H9 (cell line): ENCODE results near the gene KIF3B. TPM values are rescaled to one million over a fixed set of nuclear protein-coding genes. Genes with fewer than 3 reads are reported as not detected.
"Not testable (repeated sequence)": the region's sequence is repeated elsewhere in the genome, so short reads cannot be mapped to it uniquely, and the experiment has no call there.

Source experiments
- DNase-seq: peaks from one replicate; pipeline ENCODE4 v3.0.0-alpha.2; 2017
- H2AFZ ChIP-seq: one replicate; pipeline ENCODE4 v1.6.1; 2013; ENCODE audit warnings: mild to moderate bottlenecking, low read length, control low read depth, moderate library complexity
- H2AK5ac ChIP-seq: 2 replicates; pipeline ENCODE4 v1.6.1; 2013; ENCODE audit warnings: low read length, control low read depth, mixed read lengths; ENCODE audit not compliant: insufficient read length
- H2BK120ac ChIP-seq: one replicate; pipeline ENCODE4 v1.6.1; 2013; ENCODE audit warnings: low read depth, mild to moderate bottlenecking, low read length, control low read depth, inconsistent platforms; ENCODE audit not compliant: poor library complexity, severe bottlenecking
- H2BK12ac ChIP-seq: 2 replicates; pipeline ENCODE4 v1.6.1; 2013; ENCODE audit warnings: low read length, control low read depth, mixed read lengths, low read depth; ENCODE audit not compliant: insufficient read length
- H2BK15ac ChIP-seq: 2 replicates; pipeline ENCODE4 v1.6.1; 2013; ENCODE audit warnings: low read depth, low read length, control low read depth
- H2BK20ac ChIP-seq: one replicate; pipeline ENCODE4 v1.6.1; 2013; ENCODE audit warnings: low read depth, mild to moderate bottlenecking, low read length, control low read depth, inconsistent platforms; ENCODE audit not compliant: poor library complexity, severe bottlenecking
- H2BK5ac ChIP-seq: 2 replicates; pipeline ENCODE4 v1.6.1; 2013; ENCODE audit warnings: low read length, control low read depth, mixed read lengths; ENCODE audit not compliant: insufficient read length
- H3K14ac ChIP-seq: 2 replicates; pipeline ENCODE4 v1.6.1; 2013; ENCODE audit warnings: low read length, control low read depth; ENCODE audit not compliant: insufficient read depth
- H3K18ac ChIP-seq: 2 replicates; pipeline ENCODE4 v1.6.1; 2013; ENCODE audit warnings: low read depth, mild to moderate bottlenecking, mixed read lengths, low read length, control low read depth; ENCODE audit not compliant: insufficient read length
- H3K23ac ChIP-seq: 2 replicates; pipeline ENCODE4 v1.6.1; 2013; ENCODE audit warnings: low read length, control low read depth, mixed read lengths, low read depth; ENCODE audit not compliant: insufficient read length
- H3K23me2 ChIP-seq: 2 replicates; pipeline ENCODE4 v1.6.1; 2013; ENCODE audit warnings: low read depth, mild to moderate bottlenecking, mixed read lengths, low read length, control low read depth; ENCODE audit not compliant: insufficient read length, poor library complexity, severe bottlenecking
- H3K27ac ChIP-seq: 2 replicates; pipeline ENCODE4 v1.5.1; 2013; ENCODE audit warnings: low read length, control low read depth, mixed read lengths, low read depth; ENCODE audit not compliant: insufficient read length
- H3K27me3 ChIP-seq: 2 replicates; pipeline ENCODE4 v1.6.1; 2013; ENCODE audit warnings: low read length, control low read depth, inconsistent platforms; ENCODE audit not compliant: insufficient read depth
- H3K4ac ChIP-seq: 2 replicates; pipeline ENCODE4 v1.6.1; 2013; ENCODE audit warnings: low read depth, mild to moderate bottlenecking, control low read depth, inconsistent platforms, low read length, moderate library complexity
- H3K4me1 ChIP-seq: 2 replicates; pipeline ENCODE4 v1.6.1; 2013; ENCODE audit warnings: low read length, control low read depth, inconsistent platforms; ENCODE audit not compliant: insufficient read depth
- H3K4me2 ChIP-seq: 2 replicates; pipeline ENCODE4 v1.6.1; 2013; ENCODE audit warnings: low read length, control low read depth, mixed read lengths; ENCODE audit not compliant: insufficient read length, insufficient read depth
- H3K56ac ChIP-seq: 2 replicates; pipeline ENCODE4 v1.6.1; 2013; ENCODE audit warnings: low read depth, mild to moderate bottlenecking, mixed read lengths, low read length, control low read depth; ENCODE audit not compliant: insufficient read length
- H3K79me1 ChIP-seq: 2 replicates; pipeline ENCODE4 v1.6.1; 2013; ENCODE audit warnings: low read depth, mild to moderate bottlenecking, moderate library complexity, low read length, control low read depth, inconsistent platforms; ENCODE audit not compliant: insufficient read depth, poor library complexity, severe bottlenecking
- H3K79me2 ChIP-seq: 2 replicates; pipeline ENCODE4 v1.6.1; 2013; ENCODE audit warnings: low read length, control low read depth, inconsistent platforms; ENCODE audit not compliant: insufficient read depth
- H3K9ac ChIP-seq: 2 replicates; pipeline ENCODE4 v1.6.1; 2013; ENCODE audit warnings: low read length, control low read depth, mixed read lengths; ENCODE audit not compliant: insufficient read length; ENCODE audit errors: extremely low read depth
- H3K9me3 ChIP-seq: one replicate; pipeline ENCODE4 v1.6.1; 2013; ENCODE audit warnings: low read depth, low read length, inconsistent platforms; ENCODE audit not compliant: control insufficient read depth
- H3T11ph ChIP-seq: one replicate; pipeline ENCODE4 v1.6.1; 2013; ENCODE audit warnings: mild to moderate bottlenecking, low read length, control low read depth, inconsistent platforms
- H4K20me1 ChIP-seq: one replicate; pipeline ENCODE4 v1.6.1; 2013; ENCODE audit not compliant: control insufficient read depth, insufficient read length, insufficient read depth
- H4K5ac ChIP-seq: 2 replicates; pipeline ENCODE4 v1.6.1; 2013; ENCODE audit warnings: low read depth, mild to moderate bottlenecking, mixed read lengths, low read length, control low read depth; ENCODE audit not compliant: insufficient read length
- H4K8ac ChIP-seq: replicated peaks from 2 replicates; pipeline ENCODE4 v1.6.1; 2013; ENCODE audit warnings: low read length, control low read depth, mixed read lengths, low read depth; ENCODE audit not compliant: insufficient read length
- H4K91ac ChIP-seq: 2 replicates; pipeline ENCODE4 v1.6.1; 2013; ENCODE audit warnings: low read depth, mild to moderate bottlenecking, moderate library complexity, mixed read lengths, low read length, control low read depth; ENCODE audit not compliant: insufficient read length
- H3K27ac Mint-ChIP-seq, 3 experiments: 2 replicates in 2 of 3; 3 replicates in 1 of 3; pipeline ENCODE4 v1.8.0; 2020 to 2021; ENCODE audit warnings: mixed read lengths in 3 of 3, mild to moderate bottlenecking in 1 of 3, moderate library complexity in 1 of 3
- H3K27me3 Mint-ChIP-seq: 2 replicates; pipeline ENCODE4 v1.8.0; 2021; ENCODE audit warnings: low read depth, mild to moderate bottlenecking, moderate library complexity, mixed read lengths
- H3K36me3 Mint-ChIP-seq, 3 experiments: 2 replicates in 2 of 3; 3 replicates in 1 of 3; pipeline ENCODE4 v1.8.0; 2020 to 2021; ENCODE audit warnings: low read depth in 3 of 3, mixed read lengths in 3 of 3; ENCODE audit not compliant: insufficient read depth in 1 of 3
- H3K4me1 Mint-ChIP-seq, 2 experiments: 2 replicates each; pipeline ENCODE4 v1.8.0; 2020; ENCODE audit warnings: mixed read lengths in 2 of 2
- H3K4me3 Mint-ChIP-seq, 2 experiments: 2 replicates in 1 of 2; 3 replicates in 1 of 2; pipeline ENCODE4 v1.8.0; 2020 to 2021; ENCODE audit warnings: mild to moderate bottlenecking in 2 of 2, mixed read lengths in 2 of 2, moderate library complexity in 1 of 2
- H3K9me3 Mint-ChIP-seq, 2 experiments: 2 replicates in 1 of 2; 3 replicates in 1 of 2; pipeline ENCODE4 v1.8.0; 2020; ENCODE audit warnings: mild to moderate bottlenecking in 2 of 2, mixed read lengths in 2 of 2, moderate library complexity in 1 of 2
- WGBS: extraction: QIAGEN DNeasy Blood & Tissue Kit; methylation state at CpG from one replicate; pipeline ENCODE4 v1.1.7; 2013; ENCODE audit warnings: missing lambda C conversion rate, low lambda C conversion rate, mixed read lengths; ENCODE audit not compliant: insufficient read length; ENCODE audit errors: extremely low coverage; 5-methylcytosine and 5-hydroxymethylcytosine counted together
- total RNA-seq: library from RNA; stranded (reverse); gene quantifications from 2 replicates; pipeline ENCODE4 v1.2.1, GENCODE V29; 2021
- TF ChIP-seq, protein P1 (sequence below): fragments of 200-600 bp; sonication (generic); conservative IDR thresholded peaks from 3 replicates; pipeline ENCODE4 v1.8.0; 2021; ENCODE audit warnings: antibody characterized with exemption, mild to moderate bottlenecking

Gene KIF3B
- total RNA-seq, 1 experiment from 2014 or later: 29.7 TPM

- no peak overlapping the region for H3K27ac Mint-ChIP-seq
- Histone ChIP-seq H3K4ac (no peak overlapping the region), H4K91ac (no peak overlapping the region), H3K9ac (no peak overlapping the region), H2BK5ac (no peak overlapping the region), H3K9me3 (no peaks in the 10 kb centered on the region), H4K5ac (no peak overlapping the region), H3K56ac (no peak overlapping the region), H4K20me1 (no peaks in the 10 kb centered on the region), H2BK20ac (no peak overlapping the region), H2BK15ac (no peak overlapping the region), H3K4me1 (no peaks in the 10 kb centered on the region), H3K23ac (no peak overlapping the region), H3K79me1 (no peaks in the 10 kb centered on the region), H2BK120ac (no peak overlapping the region), H3K14ac (no peak overlapping the region), H3K79me2 (no peaks in the 10 kb centered on the region), H4K8ac (no peak overlapping the region), H3K27me3 (peaks cover 11% of the 10 kb centered on the region; the same call in 1 of the 2 replicates), H3K23me2 (peaks cover 6% of the 10 kb centered on the region), H3K4me2 (no peak overlapping the region), H2BK12ac (no peak overlapping the region), H3T11ph (no peak overlapping the region), H2AK5ac (no peak overlapping the region), H3K18ac (no peak overlapping the region), H2AFZ (no peak overlapping the region), H3K27ac (no peak overlapping the region)
- no peak for DNase-seq
- no peaks in the 10 kb centered on the region; a peak in 1 of 5 replicates for H3K9me3 Mint-ChIP-seq
- no peak overlapping the region for H3K4me3 Mint-ChIP-seq
- H3K36me3 Mint-ChIP-seq: peaks cover 0 to 6% (median 2%) of the 10 kb centered on the region in 3 experiments; a peak in 3 of 7 replicates
- H3K27me3 Mint-ChIP-seq: peaks cover 83% of the 10 kb centered on the region
- WGBS: no CpG with 5 or more reads among the region's 6 CpGs
- peaks cover 12 to 15% of the 10 kb centered on the region in 2 experiments for H3K4me1 Mint-ChIP-seq
- TF ChIP-seq, protein P1, sequence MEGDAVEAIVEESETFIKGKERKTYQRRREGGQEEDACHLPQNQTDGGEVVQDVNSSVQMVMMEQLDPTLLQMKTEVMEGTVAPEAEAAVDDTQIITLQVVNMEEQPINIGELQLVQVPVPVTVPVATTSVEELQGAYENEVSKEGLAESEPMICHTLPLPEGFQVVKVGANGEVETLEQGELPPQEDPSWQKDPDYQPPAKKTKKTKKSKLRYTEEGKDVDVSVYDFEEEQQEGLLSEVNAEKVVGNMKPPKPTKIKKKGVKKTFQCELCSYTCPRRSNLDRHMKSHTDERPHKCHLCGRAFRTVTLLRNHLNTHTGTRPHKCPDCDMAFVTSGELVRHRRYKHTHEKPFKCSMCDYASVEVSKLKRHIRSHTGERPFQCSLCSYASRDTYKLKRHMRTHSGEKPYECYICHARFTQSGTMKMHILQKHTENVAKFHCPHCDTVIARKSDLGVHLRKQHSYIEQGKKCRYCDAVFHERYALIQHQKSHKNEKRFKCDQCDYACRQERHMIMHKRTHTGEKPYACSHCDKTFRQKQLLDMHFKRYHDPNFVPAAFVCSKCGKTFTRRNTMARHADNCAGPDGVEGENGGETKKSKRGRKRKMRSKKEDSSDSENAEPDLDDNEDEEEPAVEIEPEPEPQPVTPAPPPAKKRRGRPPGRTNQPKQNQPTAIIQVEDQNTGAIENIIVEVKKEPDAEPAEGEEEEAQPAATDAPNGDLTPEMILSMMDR: no peak
Measured at GRCh38 chr20:32355417-32355841, 78.0 kb downstream of the KIF3B start.

DNA sequence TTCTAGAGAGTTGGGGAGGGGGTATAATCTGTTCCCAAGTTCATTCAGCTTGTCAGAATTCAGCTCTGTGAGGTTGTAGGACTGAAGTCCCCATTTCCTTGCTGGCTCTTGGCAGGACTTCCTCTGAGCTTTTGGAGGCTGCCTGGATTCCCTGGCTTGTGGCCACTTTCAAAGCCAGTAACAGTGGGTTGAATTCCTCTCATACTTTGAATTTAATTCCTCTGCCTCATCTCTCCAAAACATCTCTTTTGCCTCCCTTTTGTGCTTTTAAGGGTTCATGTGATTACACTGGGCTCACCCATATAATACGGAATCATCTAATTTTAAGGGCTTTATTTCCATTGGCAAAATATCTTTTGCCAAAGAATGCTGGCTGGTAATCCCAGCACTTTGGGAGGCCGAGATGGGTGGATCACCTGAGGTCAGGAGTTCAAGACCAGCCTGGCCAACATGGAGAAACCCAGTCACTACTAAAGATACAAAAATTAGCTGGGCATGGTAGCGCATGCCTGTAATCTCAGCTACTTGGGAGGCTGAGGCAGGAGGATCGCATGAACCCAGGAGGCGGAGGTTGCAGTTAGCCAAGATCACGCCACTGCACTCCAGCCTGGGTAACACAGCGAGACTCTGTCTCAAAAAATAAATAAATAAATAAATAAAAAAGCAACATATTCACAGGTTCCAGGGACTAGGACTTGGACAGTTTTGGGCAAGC is 78.6 kb downstream of the KIF3B start:
- DNase-seq, H2AFZ ChIP-seq, H3K4me3 Mint-ChIP-seq, H3K27ac Mint-ChIP-seq, H3K79me2 ChIP-seq, H3K56ac ChIP-seq, H3K27ac ChIP-seq, H4K5ac ChIP-seq, H2BK5ac ChIP-seq, H3K4ac ChIP-seq, H2BK15ac ChIP-seq, H3K36me3 Mint-ChIP-seq, H3K14ac ChIP-seq, H2BK120ac ChIP-seq, H3T11ph ChIP-seq, H3K9me3 ChIP-seq, H3K79me1 ChIP-seq, H2BK12ac ChIP-seq, H3K23me2 ChIP-seq, H3K23ac ChIP-seq, H3K4me1 ChIP-seq, H2BK20ac ChIP-seq, H3K9me3 Mint-ChIP-seq, H4K8ac ChIP-seq, H4K91ac ChIP-seq, H2AK5ac ChIP-seq, H3K9ac ChIP-seq, H3K4me2 ChIP-seq, H4K20me1 ChIP-seq, H3K18ac ChIP-seq: not testable (repeated sequence)
- H3K27me3 ChIP-seq: peaks cover 17% of the 10 kb centered on the region; the same call in 1 of the 2 replicates
- Mint-ChIP-seq H3K4me1 (peaks cover 12 to 15% of the 10 kb centered on the region in 2 experiments), H3K27me3 (peaks cover 83% of the 10 kb centered on the region)
- WGBS: no CpG with 5 or more reads among the region's 7 CpGs
